Peyer's patch (tissue), 4 donors: ENCODE results near the gene MTUS2.

ENCODE experiments used
- CTCF ChIP-seq, 6 experiments: fragments of 450-650 bp in 4 of 6; fragments of 200-600 bp in 2 of 6; sonication (generic) in 1 of 6; IDR thresholded peaks; one replicate each; pipeline ENCODE4 v1.5.1; 2017 to 2019; ENCODE audit warnings: antibody characterized with exemption in 6 of 6, mild to moderate bottlenecking in 3 of 6, moderate library complexity in 1 of 6
- POLR2A ChIP-seq, 2 donors: fragments of 450-650 bp; IDR thresholded peaks; one replicate each; pipeline ENCODE4 v1.5.1; 2017; ENCODE audit warnings: antibody characterized with exemption in 2 of 2, mild to moderate bottlenecking in 2 of 2, moderate library complexity in 2 of 2

DNA sequence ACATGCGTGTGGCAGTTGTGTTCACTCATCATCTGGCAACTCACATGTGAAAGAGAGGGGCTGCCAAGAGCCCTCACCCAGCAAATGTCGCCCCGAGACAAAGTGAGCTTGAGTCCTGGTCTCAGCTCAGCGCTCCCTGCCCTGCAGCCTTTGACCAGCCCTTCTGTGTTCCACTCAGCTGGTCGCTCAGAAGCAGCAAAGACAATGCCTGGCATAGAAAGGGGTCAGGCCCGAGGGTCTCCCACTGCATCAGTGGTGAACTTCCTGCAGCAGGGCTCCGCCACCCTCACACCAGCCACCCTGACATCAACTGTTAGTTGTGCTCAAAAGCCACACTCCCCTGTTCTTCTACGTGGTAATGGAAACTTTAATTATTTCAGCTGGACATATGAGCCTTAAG is 707.4 kb downstream of the MTUS2 start:
- no peak for TF ChIP-seq CTCF (IDR thresholded peaks at IDR 0.05)
- TF ChIP-seq POLR2A (IDR thresholded peaks at IDR 0.05) = no peak
